ENCODE measurements around the gene KATNB1.

KATNB1 gene

DNA sequence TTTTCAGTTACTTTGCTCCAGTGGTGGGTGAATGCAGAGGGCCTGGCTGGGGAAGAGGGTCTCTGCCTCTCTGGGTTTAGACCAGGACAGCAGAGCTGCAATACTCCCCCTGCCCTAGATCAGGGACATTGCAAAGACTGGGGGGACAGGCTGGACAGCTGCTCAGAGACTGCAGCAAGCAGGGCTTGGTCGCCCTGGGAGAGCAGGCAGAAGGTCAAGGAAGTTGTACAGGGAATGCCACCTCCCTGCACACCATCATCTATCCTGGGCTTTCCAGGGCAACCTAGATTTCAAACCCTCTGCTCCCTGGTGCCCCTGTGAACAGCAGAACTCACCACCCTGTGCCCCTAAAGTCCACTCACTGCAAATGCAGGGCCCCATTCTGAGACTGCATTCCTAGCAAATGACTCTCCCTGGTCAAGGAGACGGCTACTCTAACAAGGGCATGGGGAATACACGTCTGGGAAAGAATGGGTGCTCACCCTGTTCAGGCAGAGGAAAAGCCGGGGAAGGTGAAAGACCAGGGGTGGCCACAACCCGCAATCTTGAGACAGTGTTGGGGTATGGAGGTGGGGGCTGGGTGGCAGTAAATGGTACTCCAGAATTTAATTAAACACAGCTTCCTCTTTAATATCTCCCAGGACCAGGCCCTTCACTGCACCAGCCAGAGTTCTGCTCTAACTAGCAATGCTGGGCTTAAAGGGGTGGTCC lies 65.7 kb downstream of the KATNB1 start:
- no peak for DNase-seq
- H3K36me3 ChIP-seq = peaks cover 8 to 22% (median 15%) of the 10 kb centered on the region in 3 donors
- TF ChIP-seq, protein P1, sequence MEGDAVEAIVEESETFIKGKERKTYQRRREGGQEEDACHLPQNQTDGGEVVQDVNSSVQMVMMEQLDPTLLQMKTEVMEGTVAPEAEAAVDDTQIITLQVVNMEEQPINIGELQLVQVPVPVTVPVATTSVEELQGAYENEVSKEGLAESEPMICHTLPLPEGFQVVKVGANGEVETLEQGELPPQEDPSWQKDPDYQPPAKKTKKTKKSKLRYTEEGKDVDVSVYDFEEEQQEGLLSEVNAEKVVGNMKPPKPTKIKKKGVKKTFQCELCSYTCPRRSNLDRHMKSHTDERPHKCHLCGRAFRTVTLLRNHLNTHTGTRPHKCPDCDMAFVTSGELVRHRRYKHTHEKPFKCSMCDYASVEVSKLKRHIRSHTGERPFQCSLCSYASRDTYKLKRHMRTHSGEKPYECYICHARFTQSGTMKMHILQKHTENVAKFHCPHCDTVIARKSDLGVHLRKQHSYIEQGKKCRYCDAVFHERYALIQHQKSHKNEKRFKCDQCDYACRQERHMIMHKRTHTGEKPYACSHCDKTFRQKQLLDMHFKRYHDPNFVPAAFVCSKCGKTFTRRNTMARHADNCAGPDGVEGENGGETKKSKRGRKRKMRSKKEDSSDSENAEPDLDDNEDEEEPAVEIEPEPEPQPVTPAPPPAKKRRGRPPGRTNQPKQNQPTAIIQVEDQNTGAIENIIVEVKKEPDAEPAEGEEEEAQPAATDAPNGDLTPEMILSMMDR (IDR thresholded peaks at IDR 0.05) = no peak
- H3K27ac ChIP-seq = peak overlapping the region; percentile 72 to 83
- H3K27me3 ChIP-seq = no peaks in the 10 kb centered on the region
- H3K9me3 ChIP-seq = no peaks in the 10 kb centered on the region
- intact Hi-C loops (cut with DNase I; ENCODE audit: low total_unique reads) = loop anchor here (5.0 to 10.0 kb wide), 2 partner anchors 64 to 496 kb away; partner anchors contain the start of gene KATNB1
- peak overlapping the region; percentile 60 to 73 for H3K4me3 ChIP-seq
- peaks cover 0 to 44% (median 33%) of the 10 kb centered on the region in 4 donors for H3K4me1 ChIP-seq

DNA sequence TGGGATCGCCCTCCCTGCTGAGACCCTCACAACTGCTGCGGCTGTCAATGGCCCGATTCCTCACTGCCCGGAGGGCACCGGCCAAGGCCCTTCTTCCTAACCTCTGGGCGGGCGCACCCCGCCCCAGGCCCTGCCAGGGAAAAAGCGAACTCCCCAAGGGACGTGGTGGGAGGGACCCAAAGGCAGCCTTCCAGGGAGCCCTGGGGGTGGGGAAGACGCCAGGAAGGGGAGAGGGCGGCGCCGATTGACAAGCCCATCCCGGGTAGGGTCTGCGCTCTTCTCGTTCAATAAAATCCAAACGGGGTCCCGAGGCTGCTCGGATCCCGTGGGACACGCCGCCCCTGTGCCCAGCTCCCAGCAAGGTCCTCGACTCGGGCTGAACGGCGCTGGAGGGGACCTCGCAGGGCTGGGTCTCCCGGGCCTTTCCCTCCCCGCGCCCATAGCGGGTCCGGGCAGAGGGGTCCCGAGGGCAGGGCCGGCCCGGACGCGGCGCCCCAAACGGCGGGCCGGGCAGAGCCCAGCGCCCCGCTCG lies 66.3 kb downstream of the KATNB1 start:
- H3K9me3 ChIP-seq = no peaks in the 10 kb centered on the region
- H3K36me3 ChIP-seq = peaks cover 6 to 15% (median 12%) of the 10 kb centered on the region in 3 donors
- H3K4me3 ChIP-seq = peak overlapping the region; percentile 60 to 73
- intact Hi-C loops (cut with DNase I; ENCODE audit: low total_unique reads) = loop anchor here (5.0 to 10.0 kb wide), 2 partner anchors 65 to 497 kb away; partner anchors contain the start of gene KATNB1
- TF ChIP-seq, protein P1 (IDR thresholded peaks at IDR 0.05) = no peak
- peak overlapping the region; percentile 72 to 83 for H3K27ac ChIP-seq
- no peaks in the 10 kb centered on the region for H3K27me3 ChIP-seq
- no peak for DNase-seq
- H3K4me1 ChIP-seq = peaks cover 0 to 44% (median 32%) of the 10 kb centered on the region in 4 donors

DNA sequence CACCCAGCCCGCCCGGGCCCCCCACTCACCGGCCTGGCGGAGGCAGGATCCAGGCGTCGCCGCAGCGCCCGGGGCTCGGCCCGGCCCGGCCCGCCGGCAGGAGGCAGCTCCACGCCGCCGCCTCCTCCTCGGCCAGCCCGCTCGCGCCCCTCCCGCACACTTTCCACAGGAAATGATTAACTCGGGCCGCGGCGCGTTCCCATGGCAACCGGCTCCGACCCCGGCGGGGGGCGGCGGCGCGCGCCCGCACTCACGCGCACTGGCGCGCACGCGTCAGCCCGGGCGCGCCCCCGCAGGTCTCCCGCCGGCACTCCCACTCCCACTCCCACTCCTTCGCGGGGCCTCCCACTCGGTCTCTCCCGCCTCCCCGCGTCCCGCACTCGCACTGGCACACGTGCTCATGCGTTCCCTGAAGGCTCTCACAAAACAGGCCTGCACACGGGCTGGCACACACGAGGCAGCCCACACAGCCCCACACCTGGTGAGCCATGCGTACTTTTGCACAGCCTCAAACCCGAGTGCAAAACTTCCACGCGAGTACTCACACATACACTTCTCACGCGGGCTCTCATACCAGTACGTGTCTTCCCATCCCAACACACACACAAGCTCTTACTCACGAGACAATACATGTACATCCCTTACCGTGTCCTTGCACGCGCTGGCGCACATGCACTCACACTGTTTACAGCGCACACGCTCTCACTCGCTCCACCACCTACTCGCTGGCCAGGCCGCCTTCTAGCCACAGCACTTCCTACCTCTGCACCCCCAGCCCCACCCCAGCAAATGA lies 67.0 kb downstream of the KATNB1 start, which contains the start of gene KIFC3:
KIFC3 (minus strand) TSS at position 151 of the 793 bp plus-strand sequence. CDS start 4,248 bp downstream, outside the sequence.
- H3K4me3 ChIP-seq = peak within 1 kb of the TSS; percentile 60 to 73
- H3K9me3 ChIP-seq = no peaks in the 10 kb centered on the region
- TF ChIP-seq, protein P1 (IDR thresholded peaks at IDR 0.05) = peak; percentile 27 to 47
- H3K36me3 ChIP-seq = peaks cover 0 to 9% (median 5%) of the 10 kb centered on the region in 3 donors
- peak within 1 kb of the TSS; percentile 72 to 83 for H3K27ac ChIP-seq
- no peaks in the 10 kb centered on the region for H3K27me3 ChIP-seq
- DNase-seq = peak; percentile 82 to 92
- intact Hi-C loops (cut with DNase I; ENCODE audit: low total_unique reads) = loop anchor here (5.0 to 10.0 kb wide), 2 partner anchors 65 to 498 kb away; partner anchors contain the start of gene KATNB1
- H3K4me1 ChIP-seq = peaks cover 0 to 44% (median 32%) of the 10 kb centered on the region in 4 donors

DNA sequence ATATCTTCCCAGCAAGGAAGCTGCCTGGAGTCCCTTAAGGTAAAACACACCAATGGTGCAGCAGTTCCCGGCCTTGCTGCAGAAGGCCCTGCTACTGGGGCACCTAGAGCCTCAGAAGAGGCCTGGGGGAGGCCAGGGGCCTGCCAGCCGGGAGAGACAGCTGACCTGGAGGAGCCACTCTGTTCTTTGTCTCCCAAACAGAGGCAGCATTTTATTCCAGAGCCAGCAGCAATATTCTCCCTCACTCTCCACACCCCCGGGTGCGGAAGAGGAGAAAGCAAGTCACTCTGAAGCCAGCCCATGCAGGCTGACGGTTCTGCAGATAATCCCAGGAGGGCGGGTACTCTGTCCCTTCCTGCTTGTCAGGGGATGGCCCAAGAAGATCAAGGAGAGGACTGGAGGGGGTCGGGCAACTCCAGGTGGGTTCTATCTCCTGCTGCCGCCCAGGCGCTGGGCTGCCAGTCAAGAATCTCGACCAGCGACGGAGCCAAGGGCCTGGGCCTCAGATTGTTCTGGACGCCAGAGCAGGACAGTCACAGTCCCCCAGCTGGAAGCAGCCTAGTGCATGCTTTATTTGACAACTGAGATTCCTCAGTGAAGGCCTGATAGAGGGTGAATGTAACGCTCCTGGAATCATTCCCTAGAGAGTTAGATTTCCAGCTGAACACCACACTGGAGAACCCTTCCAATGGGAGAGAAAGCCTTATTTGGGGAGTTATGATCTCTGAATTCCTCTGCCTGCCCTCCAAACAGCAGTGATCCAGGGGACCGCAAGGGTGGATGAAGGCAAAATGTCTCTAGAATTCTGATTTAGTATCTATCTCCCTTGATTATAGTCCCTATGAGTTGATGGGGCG lies 67.8 kb downstream of the KATNB1 start:
- H3K27me3 ChIP-seq = no peaks in the 10 kb centered on the region
- H3K4me1 ChIP-seq = peaks cover 0 to 49% (median 34%) of the 10 kb centered on the region in 4 donors
- DNase-seq = no peak
- peak overlapping the region; percentile 63 to 83 for H3K27ac ChIP-seq
- peaks cover 0 to under 1% (median 0%) of the 10 kb centered on the region in 3 donors for H3K36me3 ChIP-seq
- H3K9me3 ChIP-seq = no peaks in the 10 kb centered on the region
- TF ChIP-seq, protein P1 (IDR thresholded peaks at IDR 0.05) = no peak
- peak overlapping the region; percentile 60 to 73 for H3K4me3 ChIP-seq
- intact Hi-C loops (cut with DNase I; ENCODE audit: low total_unique reads) = loop anchor here (5.0 to 10.0 kb wide), 2 partner anchors 66 to 499 kb away; partner anchors contain the start of gene KATNB1

Measured in tibial artery (tissue), 4 donors.